K562 (cell line): Measurements from ENCODE around the gene MKNK2. TPM values are rescaled to one million over a fixed set of nuclear protein-coding genes. Genes with fewer than 3 reads are reported as not detected.
A peak's percentile ranks its signal among the peaks of the same experiment; 100 is the strongest.

ENCODE experiments used
- ARNT ChIP-seq, 2 experiments: fragments of 450-650 bp; IDR thresholded peaks; 2 replicates each; pipeline ENCODE4 v1.6.1; 2016; ENCODE audit warnings: mild to moderate bottlenecking in 1 of 2
- ELF2 ChIP-seq: fragments of 250-450 bp; sonication (Bioruptor Pico); IDR thresholded peaks from 2 replicates; pipeline ENCODE4 v1.5.0; 2021; ENCODE audit warnings: mild to moderate bottlenecking
- KDM2B ChIP-seq: fragments of 250-450 bp; sonication (Bioruptor Pico); IDR thresholded peaks from 2 replicates; pipeline ENCODE4 v1.8.0; 2021; ENCODE audit warnings: mild to moderate bottlenecking, moderate library complexity
- KDM5B ChIP-seq: fragments of 200-600 bp; sonication (generic); IDR thresholded peaks from 2 replicates; pipeline ENCODE4 v1.6.1; 2012; ENCODE audit warnings: low read depth, mild to moderate bottlenecking, moderate library complexity, low read length, control low read depth, inconsistent platforms; ENCODE audit not compliant: insufficient replicate concordance
- KLF1 ChIP-seq: fragments of 450-650 bp; IDR thresholded peaks from 2 replicates; pipeline ENCODE4 v1.6.1; 2016; ENCODE audit warnings: missing genetic modification characterization, missing compliant biosample characterization
- KLF16 ChIP-seq: IDR thresholded peaks from 2 replicates; pipeline ENCODE4 v1.6.1; 2016; ENCODE audit warnings: antibody characterized with exemption
- LARP7 ChIP-seq: fragments of 450-650 bp; IDR thresholded peaks from 2 replicates; pipeline ENCODE4 v1.6.1; 2016
- MAFK ChIP-seq: IDR thresholded peaks from 2 replicates; pipeline ENCODE4 v1.6.1; 2011; ENCODE audit warnings: low read length, improper control_type of control experiment
- NFIC ChIP-seq: fragments of 450-650 bp; IDR thresholded peaks from 2 replicates; pipeline ENCODE4 v1.6.1; 2017; ENCODE audit warnings: mild to moderate bottlenecking, inconsistent platforms
- SMARCC2 ChIP-seq: fragments of 450-650 bp; IDR thresholded peaks from 2 replicates; pipeline ENCODE4 v1.6.1; 2017; ENCODE audit warnings: antibody characterized with exemption, moderate library complexity, mild to moderate bottlenecking, low read depth
- SP1 ChIP-seq: sonication (generic); formaldehyde crosslinking; IDR thresholded peaks from 2 replicates; pipeline ENCODE4 v1.8.1; 2022; ENCODE audit warnings: mild to moderate bottlenecking, missing genetic modification reagents
- THRAP3 ChIP-seq: fragments of 450-650 bp; IDR thresholded peaks from 2 replicates; pipeline ENCODE4 v1.6.1; 2016; ENCODE audit warnings: mild to moderate bottlenecking, inconsistent platforms, borderline replicate concordance
- ZNF140 ChIP-seq: fragments of 250-450 bp; sonication (Bioruptor Pico); IDR thresholded peaks from 2 replicates; pipeline ENCODE4 v1.8.0; 2021; ENCODE audit warnings: moderate library complexity, mild to moderate bottlenecking, inconsistent platforms
- ZNF212 ChIP-seq: fragments of 450-650 bp; formaldehyde crosslinking; IDR thresholded peaks from 2 replicates; pipeline ENCODE4 v1.4.0; 2020; ENCODE audit warnings: mild to moderate bottlenecking
- ZNF347 ChIP-seq: fragments of 450-650 bp; formaldehyde crosslinking; IDR thresholded peaks from 2 replicates; pipeline ENCODE4 v1.4.0; 2020; ENCODE audit warnings: low read depth, mild to moderate bottlenecking, moderate library complexity
- ZNF408 ChIP-seq: fragments of 250-450 bp; sonication (Bioruptor Pico); IDR thresholded peaks from 2 replicates; pipeline ENCODE4 v1.4.0; 2020; ENCODE audit warnings: low read depth, mild to moderate bottlenecking, moderate library complexity
- ZNF586 ChIP-seq: fragments of 450-650 bp; formaldehyde crosslinking; conservative IDR thresholded peaks from 2 replicates; pipeline ENCODE4 v1.4.0; 2020; ENCODE audit warnings: mild to moderate bottlenecking, moderate library complexity
- ZNF79 ChIP-seq: fragments of 250-450 bp; sonication (Bioruptor Pico); IDR thresholded peaks from 2 replicates; pipeline ENCODE4 v1.4.0; 2020; ENCODE audit warnings: low read depth, mild to moderate bottlenecking, moderate library complexity
- polyA plus RNA-seq, 8 experiments: library from polyadenylated mRNA; depleted of rRNA in 4 of 8; stranded (reverse) in 5 of 8; unstranded in 3 of 8; fragments of >200 nt; fragmentation: Nextera tagmentation in 2 of 8; fragmentation: Illumina TruSeq in 1 of 8; extraction: Ambion mirVana in 2 of 8; extraction: Trizol in 1 of 8; gene quantifications; 2 replicates each; pipeline versions ENCODE4 v1.2.1 to v1.2.3, GENCODE V29; 2011 to 2014; ENCODE audit warnings: inconsistent platforms in 1 of 8, missing spikeins in 1 of 8
- total RNA-seq, 7 experiments: library from RNA; depleted of rRNA in 6 of 7; stranded (reverse); fragments of >200 nt in 6 of 7; fragmentation: Illumina TruSeq in 2 of 7; extraction: Trizol in 2 of 7; gene quantifications; 2 replicates each; pipeline versions ENCODE4 v1.2.1 to v1.2.3, GENCODE V29; 2011 to 2021; ENCODE audit warnings: low replicate concordance in 1 of 7
- TF ChIP-seq, protein P1 (sequence below): fragments of 250-450 bp; sonication (Bioruptor Pico); IDR thresholded peaks from 2 replicates; pipeline ENCODE4 v1.8.0; 2021; ENCODE audit warnings: borderline replicate concordance, mild to moderate bottlenecking, moderate library complexity; ENCODE audit not compliant: poor library complexity, severe bottlenecking
- TF ChIP-seq, protein P2 (sequence below): sonication (generic); formaldehyde crosslinking; IDR thresholded peaks from 2 replicates; pipeline ENCODE4 v1.8.0; 2022; ENCODE audit warnings: mild to moderate bottlenecking, missing genetic modification reagents
- TF ChIP-seq, protein P3 (sequence below): fragments of 450-650 bp; formaldehyde crosslinking; IDR thresholded peaks from 2 replicates; pipeline ENCODE4 v1.4.0; 2022; ENCODE audit warnings: missing genetic modification characterization

MKNK2 gene
- total and polyA plus RNA-seq, 9 of the 15 experiments (the other 6 are each of a cell fraction or from before 2014, with no cell fraction given), result 5.1 to 191 (median 51.9) TPM

DNA sequence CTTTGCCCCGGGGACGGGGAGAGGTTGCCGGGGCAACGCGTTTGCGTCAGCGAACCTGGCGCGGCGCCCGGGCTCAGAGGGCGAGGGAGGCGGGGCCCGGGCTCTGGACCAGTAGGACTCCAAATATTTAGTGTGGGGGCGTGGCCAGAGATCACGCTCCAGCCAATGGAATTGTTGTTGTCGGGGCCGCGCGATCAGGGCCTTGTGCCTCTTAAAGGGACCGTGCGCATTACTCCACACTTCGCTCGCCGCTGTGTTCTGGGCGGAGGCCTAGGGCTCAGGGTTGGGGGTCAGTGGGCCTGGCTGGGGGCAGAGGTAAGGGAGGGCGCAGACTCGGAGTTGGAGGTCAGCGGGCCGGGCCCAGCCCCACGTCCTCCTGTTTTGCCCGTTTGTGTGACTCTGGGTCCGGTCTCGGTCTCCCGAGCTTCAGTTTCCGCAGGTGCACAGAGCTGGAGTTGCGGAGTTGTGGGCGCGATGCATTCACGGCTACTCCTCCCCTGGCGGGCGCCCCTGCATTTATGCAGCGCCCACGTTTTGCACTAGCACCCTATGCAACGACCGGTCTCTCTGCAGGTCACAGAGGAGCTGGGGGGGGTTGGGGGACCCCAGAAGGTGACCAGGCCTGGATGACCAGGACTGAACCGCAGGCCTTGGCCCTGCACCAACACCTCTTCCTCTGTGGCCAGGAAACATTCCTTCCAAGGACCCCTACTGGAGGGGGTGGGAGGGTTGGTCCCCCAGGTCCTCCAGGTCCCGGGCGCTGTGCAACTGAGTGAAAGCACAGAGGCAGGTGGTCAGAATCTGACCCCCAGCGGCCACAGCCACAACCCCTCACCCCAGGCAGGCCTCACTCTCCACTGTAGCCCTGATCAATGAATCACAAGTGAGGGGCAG is 10.7 kb upstream of the MKNK2 start (continued):
- no peak for TF ChIP-seq KDM2B
- TF ChIP-seq ZNF140, result no peak
- no peak for TF ChIP-seq KLF16
- no peak for TF ChIP-seq LARP7
- TF ChIP-seq, protein P1, sequence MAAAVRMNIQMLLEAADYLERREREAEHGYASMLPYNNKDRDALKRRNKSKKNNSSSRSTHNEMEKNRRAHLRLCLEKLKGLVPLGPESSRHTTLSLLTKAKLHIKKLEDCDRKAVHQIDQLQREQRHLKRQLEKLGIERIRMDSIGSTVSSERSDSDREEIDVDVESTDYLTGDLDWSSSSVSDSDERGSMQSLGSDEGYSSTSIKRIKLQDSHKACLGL (CRISPR knock-in tag), result no peak
- no peak for TF ChIP-seq ZNF212 (CRISPR knock-in tag)
- peak; percentile 96 for TF ChIP-seq NFIC
- no peak for TF ChIP-seq ZNF79 (CRISPR knock-in tag)
- no peak for TF ChIP-seq ZNF347
- TF ChIP-seq SP1 (CRISPR knock-in tag), result peak; percentile 77
- TF ChIP-seq ZNF586, result no peak
- no peak for TF ChIP-seq ARNT (IDR thresholded peaks at IDR 0.05)
- no peak for TF ChIP-seq ZNF408 (CRISPR knock-in tag)
- TF ChIP-seq KLF1 (tag), result no peak
- TF ChIP-seq, protein P2, sequence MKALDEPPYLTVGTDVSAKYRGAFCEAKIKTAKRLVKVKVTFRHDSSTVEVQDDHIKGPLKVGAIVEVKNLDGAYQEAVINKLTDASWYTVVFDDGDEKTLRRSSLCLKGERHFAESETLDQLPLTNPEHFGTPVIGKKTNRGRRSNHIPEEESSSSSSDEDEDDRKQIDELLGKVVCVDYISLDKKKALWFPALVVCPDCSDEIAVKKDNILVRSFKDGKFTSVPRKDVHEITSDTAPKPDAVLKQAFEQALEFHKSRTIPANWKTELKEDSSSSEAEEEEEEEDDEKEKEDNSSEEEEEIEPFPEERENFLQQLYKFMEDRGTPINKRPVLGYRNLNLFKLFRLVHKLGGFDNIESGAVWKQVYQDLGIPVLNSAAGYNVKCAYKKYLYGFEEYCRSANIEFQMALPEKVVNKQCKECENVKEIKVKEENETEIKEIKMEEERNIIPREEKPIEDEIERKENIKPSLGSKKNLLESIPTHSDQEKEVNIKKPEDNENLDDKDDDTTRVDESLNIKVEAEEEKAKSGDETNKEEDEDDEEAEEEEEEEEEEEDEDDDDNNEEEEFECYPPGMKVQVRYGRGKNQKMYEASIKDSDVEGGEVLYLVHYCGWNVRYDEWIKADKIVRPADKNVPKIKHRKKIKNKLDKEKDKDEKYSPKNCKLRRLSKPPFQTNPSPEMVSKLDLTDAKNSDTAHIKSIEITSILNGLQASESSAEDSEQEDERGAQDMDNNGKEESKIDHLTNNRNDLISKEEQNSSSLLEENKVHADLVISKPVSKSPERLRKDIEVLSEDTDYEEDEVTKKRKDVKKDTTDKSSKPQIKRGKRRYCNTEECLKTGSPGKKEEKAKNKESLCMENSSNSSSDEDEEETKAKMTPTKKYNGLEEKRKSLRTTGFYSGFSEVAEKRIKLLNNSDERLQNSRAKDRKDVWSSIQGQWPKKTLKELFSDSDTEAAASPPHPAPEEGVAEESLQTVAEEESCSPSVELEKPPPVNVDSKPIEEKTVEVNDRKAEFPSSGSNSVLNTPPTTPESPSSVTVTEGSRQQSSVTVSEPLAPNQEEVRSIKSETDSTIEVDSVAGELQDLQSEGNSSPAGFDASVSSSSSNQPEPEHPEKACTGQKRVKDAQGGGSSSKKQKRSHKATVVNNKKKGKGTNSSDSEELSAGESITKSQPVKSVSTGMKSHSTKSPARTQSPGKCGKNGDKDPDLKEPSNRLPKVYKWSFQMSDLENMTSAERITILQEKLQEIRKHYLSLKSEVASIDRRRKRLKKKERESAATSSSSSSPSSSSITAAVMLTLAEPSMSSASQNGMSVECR (CRISPR knock-in tag), result no peak; the same call in 1 of the 2 replicates
- no peak for TF ChIP-seq MAFK
- TF ChIP-seq ELF2 (CRISPR knock-in tag), result no peak
- no peak for TF ChIP-seq SMARCC2
- TF ChIP-seq, protein P3, sequence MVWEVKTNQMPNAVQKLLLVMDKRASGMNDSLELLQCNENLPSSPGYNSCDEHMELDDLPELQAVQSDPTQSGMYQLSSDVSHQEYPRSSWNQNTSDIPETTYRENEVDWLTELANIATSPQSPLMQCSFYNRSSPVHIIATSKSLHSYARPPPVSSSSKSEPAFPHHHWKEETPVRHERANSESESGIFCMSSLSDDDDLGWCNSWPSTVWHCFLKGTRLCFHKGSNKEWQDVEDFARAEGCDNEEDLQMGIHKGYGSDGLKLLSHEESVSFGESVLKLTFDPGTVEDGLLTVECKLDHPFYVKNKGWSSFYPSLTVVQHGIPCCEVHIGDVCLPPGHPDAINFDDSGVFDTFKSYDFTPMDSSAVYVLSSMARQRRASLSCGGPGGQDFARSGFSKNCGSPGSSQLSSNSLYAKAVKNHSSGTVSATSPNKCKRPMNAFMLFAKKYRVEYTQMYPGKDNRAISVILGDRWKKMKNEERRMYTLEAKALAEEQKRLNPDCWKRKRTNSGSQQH, result no peak
- no peak for TF ChIP-seq THRAP3
- TF ChIP-seq KDM5B, result peak; percentile 76
